Stomach (tissue), 4 donors: ENCODE data around the gene PPM1F.

Experiments
- POLR2A ChIP-seq, 4 donors: fragments of 450-650 bp; IDR thresholded peaks; one replicate each; pipeline ENCODE4 v1.6.1; 2016; ENCODE audit warnings: antibody characterized with exemption in 4 of 4, control low read depth in 2 of 4, mild to moderate bottlenecking in 1 of 4, moderate library complexity in 1 of 4
- POLR2AphosphoS5 ChIP-seq, 3 donors: sonication (generic); formaldehyde crosslinking; IDR thresholded peaks; one replicate each; pipeline ENCODE4 v1.6.1; 2016; ENCODE audit warnings: antibody characterized with exemption in 3 of 3
- TF ChIP-seq, protein P1 (sequence below), 7 experiments: fragments of 450-650 bp in 4 of 7; fragments of 200-600 bp in 3 of 7; sonication (generic) in 3 of 7; IDR thresholded peaks; one replicate each; pipeline ENCODE4 v1.5.1; 2016 to 2019; ENCODE audit warnings: antibody characterized with exemption in 7 of 7, control low read depth in 2 of 7, mild to moderate bottlenecking in 1 of 7

DNA sequence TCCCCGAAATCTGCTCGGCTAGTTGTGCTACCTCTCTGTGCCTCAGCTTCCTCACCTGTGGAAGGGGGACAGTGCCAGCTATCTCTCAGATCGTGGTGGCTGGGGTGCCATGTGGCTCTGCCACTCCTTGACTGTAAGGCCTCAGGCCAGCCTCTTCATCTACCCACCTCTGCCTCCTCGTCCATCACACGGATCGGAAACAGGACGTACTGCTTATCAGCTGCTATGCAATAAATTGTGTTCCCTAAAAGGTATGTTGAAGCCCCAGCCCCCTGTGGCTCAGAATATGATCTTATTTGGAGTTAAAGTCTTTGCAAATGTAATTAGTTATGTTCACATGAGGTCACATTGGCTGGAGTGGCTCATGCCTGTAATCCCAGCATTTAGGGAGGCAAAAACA is 7.8 kb downstream of the PPM1F start:
- TF ChIP-seq, protein P1, sequence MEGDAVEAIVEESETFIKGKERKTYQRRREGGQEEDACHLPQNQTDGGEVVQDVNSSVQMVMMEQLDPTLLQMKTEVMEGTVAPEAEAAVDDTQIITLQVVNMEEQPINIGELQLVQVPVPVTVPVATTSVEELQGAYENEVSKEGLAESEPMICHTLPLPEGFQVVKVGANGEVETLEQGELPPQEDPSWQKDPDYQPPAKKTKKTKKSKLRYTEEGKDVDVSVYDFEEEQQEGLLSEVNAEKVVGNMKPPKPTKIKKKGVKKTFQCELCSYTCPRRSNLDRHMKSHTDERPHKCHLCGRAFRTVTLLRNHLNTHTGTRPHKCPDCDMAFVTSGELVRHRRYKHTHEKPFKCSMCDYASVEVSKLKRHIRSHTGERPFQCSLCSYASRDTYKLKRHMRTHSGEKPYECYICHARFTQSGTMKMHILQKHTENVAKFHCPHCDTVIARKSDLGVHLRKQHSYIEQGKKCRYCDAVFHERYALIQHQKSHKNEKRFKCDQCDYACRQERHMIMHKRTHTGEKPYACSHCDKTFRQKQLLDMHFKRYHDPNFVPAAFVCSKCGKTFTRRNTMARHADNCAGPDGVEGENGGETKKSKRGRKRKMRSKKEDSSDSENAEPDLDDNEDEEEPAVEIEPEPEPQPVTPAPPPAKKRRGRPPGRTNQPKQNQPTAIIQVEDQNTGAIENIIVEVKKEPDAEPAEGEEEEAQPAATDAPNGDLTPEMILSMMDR (IDR thresholded peaks at IDR 0.05): no peak
- TF ChIP-seq POLR2AphosphoS5 (IDR thresholded peaks at IDR 0.05) (no peak), POLR2A (IDR thresholded peaks at IDR 0.05) (no peak)
